G401 (cell line): ENCODE results near the gene ATP9B. TPM values are rescaled to one million over a fixed set of nuclear protein-coding genes. Genes with fewer than 3 reads are reported as not detected.
"Not testable (repeated sequence)": the region's sequence is repeated elsewhere in the genome, so short reads cannot be mapped to it uniquely, and the experiment has no call there.

ENCODE experiments used
- DNase-seq: peaks from one replicate; pipeline ENCODE4 v3.0.0-alpha.2; 2015; ENCODE audit warnings: low spot score
- in situ Hi-C: cut with HindIII; loops from 2 replicates; pipeline ENCODE4 v1.10.0; 2016; ENCODE audit warnings: low sequenced_read_pairs, mixed read lengths
- total RNA-seq: library from RNA; depleted of rRNA; stranded (reverse); fragments of >200 nt; shearing (Covaris generic); gene quantifications from 2 replicates; pipeline ENCODE4 v1.2.3, GENCODE V29; 2014

Gene ATP9B
- total RNA-seq, 1 experiment from 2014 or later, result 16.3 TPM

DNA sequence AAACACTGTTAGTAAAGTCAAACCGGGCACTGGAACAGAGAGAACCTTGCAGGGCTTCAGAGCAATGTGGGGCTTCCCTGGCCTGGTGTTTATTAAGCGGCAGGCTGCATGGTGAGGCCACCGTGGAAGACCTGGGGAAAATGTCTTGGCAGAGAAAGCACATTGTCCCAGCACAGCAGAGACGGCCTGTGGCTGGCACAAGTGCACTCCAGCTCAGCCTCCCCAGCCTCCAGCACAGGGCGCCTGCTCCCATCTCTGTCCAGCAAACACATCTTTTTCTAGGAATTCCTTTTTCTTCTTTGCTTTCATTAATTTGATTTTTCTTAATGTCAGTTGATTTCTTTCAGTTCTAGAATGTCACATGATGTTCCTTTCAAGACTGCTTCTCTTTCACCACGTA lies 188.3 kb downstream of the ATP9B start:
- in situ Hi-C loops, result no loop called here
- DNase-seq, result peak; percentile 25

DNA sequence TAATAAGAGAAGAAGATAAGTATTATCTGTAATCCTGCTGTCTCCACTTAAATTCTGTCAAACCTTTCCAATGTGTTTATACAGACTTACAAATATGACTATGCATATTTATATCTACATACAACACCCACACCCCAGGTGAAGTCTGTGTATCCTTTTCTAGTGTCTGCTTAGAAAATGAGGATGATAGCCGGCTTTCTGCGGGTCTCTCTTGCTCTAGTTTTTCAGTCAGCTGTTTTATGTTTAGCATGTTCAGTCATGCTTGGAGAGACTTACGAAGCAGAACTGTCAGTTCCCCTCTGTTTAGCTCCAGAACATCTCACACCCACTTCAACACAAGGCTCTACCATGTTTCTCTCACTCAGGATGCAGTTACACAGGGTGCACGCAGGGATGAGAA lies 189.3 kb downstream of the ATP9B start:
- in situ Hi-C loops, result no loop called here
- no peak for DNase-seq

DNA sequence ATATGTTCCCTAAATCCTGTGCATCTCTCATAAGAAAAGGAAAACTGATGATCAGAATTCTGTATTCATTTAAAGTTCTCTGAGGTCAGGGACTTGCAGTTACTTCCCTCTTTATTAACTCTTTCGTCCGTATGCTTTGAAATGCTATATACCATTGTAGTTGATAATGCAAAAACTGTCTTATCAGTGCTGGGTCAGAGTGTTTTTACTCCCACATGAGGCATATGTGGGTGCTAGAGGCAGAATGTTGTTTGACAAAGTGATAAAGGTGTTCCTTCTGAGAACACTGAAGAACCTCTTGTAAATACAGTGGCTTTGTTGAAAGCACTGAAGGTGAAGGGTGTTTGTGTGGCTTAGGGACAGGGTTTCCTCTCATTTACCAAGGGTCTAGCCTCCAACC lies 190.0 kb downstream of the ATP9B start:
- no peak for DNase-seq
- in situ Hi-C loops, result no loop called here

DNA sequence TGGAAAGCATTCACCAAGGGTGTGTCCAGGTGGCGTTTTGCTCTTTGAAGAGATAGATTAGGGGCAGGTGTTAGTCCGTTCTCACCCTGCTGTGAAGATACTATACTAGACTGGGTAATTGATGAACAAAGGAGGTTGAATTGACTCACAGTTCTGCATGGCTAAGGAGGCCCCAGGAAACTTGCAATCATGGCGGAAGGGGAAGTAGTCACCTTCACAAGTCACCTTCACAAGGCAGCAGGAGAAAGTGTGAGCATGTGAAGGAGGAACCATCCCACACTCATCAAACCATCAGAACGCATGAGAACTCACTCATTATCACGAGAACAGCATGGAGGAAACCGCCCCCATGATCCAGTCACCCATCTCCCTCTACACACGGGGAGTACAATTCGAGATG lies 190.8 kb downstream of the ATP9B start:
- DNase-seq, result no peak
- in situ Hi-C loops, result no loop called here

DNA sequence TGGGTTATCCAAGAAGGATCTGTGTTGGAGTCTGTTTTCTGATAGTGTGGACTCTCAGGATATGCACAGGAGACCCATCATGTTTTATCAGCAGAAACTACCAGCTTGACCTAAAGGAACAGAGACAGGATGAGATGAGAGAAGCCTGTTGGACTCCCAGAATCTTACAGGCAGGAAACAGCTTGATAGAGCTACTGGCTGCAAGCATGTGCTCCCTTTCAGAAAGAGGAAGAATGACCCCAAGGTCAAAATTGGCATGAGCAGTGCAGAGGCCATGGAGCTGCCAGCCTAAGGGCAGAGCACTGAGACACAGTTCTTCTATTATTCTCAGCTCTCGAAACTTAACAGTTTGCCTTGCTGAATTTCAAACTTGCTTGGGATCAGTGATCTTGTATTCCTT lies 191.3 kb downstream of the ATP9B start:
- no peak for DNase-seq
- in situ Hi-C loops, result no loop called here

DNA sequence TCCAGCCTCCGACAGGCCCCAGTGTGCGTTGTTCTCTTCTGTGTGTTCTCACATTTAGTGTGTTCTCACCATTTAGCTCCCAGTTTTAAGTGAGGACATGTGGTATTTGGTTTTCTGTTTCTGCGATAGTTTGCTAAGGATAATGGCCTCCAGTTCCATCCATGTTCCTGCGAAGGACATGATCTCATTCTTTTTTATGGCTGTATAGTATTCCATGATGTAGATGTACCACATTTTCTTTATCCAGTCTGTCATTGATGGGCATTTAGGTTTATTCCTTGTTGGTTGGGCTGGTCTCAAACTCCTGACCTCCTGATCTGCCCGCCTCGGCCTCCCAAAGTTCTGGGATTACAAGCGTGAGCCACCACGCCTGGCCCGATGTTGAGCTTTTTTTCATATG lies 195.9 kb downstream of the ATP9B start:
- DNase-seq, in situ Hi-C loops: not testable (repeated sequence)

DNA sequence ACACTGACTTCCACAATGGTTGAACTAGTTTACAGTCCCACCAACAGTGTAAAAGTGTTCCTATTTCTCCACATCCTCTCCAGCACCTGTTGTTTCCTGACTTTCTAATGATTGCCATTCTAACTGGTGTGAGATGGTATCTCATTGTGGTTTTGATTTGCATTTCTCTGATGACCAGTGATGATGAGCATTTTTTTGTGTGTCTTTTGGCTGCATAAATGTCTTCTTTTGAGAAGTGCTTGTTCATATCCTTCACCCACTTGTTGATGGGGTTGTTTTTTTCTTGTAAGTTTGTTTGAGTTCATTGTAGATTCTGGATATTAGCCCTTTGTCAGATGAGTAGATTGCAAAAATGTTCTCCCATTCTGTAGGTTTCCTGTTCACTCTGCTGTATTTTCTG lies 202.6 kb downstream of the ATP9B start:
- in situ Hi-C loops, DNase-seq: not testable (repeated sequence)

DNA sequence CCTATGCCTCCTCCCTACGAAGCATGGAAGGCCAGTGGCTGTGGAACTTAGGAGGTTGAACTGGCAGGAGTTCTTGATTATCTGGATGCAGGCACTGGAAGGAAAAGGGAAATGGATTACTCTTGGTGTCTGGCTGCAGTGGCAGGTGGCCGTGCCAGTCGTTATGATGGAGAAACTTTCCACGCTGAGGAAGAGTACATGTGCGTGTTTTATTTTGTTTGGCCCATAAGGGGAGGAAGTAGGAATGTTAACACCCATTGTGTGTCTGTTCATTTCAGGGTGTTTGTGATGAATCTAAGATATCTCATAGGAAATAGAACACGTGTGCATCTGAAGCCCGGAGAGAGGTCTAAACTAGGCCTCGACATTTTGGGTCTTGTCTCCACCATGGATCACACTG lies 203.7 kb downstream of the ATP9B start:
- in situ Hi-C loops, result no loop called here
- no peak for DNase-seq

DNA sequence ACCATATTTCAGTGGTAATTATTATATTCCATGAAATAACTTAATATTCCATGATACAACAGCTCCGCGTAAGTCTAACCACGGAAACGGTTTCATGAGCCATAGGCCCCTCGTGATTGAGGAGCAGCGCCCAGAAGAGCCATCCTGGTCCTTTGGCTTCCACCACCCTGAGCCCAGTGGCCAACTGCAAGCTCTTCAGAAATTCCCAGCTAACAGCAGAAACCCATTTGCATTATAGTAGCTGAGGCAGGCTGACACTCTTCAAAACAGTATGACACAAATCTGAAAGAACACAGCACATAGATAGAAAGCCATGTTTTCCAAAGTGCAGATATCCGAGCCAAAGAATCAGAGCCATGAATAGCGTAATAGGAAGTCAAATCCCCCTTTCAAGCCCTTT lies 205.6 kb downstream of the ATP9B start:
- no peak for DNase-seq
- in situ Hi-C loops, result no loop called here

DNA sequence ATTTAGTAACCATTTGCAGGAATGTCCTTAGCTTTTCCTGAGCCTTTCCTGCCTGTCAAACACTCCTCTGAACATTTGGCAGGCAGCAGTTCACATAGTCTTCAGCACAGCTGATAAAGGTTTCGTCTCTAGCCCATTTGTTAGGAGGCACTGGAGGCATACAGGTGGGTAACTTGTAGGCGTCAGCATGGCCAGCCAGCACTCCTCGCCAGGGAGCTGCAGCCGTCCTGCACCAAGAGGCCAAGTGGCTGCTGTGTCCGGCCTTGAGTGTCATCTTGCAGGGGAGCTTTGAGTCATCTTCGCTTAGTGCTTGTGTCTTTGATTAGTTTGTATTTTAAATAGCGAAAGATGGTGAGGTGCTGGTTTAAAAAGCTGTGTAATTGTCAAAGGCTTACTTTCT lies 206.3 kb downstream of the ATP9B start:
- in situ Hi-C loops, result no loop called here
- DNase-seq, result no peak

DNA sequence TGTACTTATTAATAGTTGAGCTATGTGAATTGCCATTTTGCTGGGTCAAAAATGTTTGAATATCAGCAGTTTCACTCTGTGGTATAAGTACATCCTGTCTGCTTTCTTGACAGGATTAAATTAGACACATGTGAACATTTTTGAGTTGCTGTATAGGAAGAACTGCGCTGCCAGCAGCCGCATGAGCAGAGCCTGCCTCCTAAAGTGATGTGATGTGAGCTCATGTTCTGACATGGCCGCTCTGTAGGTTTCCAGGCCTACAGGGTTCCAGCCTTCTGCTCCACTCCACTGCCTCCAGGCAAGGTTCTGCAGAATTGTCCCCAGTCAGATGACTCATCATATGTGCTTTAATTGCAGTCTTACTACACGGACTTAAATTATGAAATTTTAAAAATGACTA lies 206.8 kb downstream of the ATP9B start:
- in situ Hi-C loops, result no loop called here
- DNase-seq, result no peak

DNA sequence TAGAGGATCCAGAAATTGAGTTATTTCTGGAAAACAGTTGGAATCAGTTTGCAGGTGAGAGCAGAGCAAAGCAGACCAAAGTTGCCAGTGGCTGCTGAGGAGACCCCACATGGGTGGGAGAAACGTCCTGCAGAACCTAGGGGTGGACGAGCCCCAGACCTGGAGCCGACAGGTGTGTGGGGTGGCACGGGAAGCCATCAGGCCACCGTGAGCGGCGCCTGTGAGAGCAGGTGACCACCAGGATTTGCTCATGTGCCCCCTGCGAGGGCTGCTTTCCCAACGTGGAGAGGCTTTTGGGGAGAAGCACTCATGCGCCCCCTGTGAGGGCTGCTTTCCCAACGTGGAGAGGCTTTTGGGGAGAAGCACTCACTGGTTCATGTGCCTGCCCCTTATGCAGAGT lies 209.7 kb downstream of the ATP9B start:
- in situ Hi-C loops, result no loop called here
- no peak for DNase-seq

DNA sequence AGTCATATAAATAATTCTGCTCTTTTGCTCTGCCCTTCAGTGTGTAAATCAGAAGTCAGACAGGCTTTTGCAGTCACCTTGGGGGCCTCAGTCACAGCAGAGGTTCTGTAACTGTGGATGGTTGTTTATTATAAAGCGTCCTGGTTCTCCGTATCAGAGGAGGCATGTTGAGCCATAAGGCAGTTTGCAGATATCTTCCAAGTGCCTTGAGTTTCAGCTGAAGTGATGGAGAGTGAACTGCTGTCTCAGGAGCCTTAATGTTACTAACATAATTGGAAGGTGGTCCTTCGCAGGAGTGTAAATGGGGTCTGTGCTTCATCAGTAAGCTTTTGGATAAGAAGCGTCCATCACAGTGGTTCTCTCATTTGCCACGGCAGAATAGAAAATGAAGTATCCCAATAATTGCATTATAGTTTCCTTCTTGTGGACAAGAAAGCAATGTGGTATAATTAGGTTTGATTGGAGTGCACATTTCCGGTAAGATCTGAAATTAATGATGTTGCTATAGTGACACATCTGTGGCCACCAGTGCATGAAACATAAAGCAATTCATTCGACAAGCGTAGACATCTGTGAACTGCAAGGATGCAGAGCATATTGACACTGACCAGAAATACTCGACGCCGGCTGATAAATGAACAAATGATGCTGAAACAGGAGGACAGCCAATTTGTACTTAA lies 214.1 kb downstream of the ATP9B start:
- in situ Hi-C loops, result no loop called here
- DNase-seq, result no peak

DNA sequence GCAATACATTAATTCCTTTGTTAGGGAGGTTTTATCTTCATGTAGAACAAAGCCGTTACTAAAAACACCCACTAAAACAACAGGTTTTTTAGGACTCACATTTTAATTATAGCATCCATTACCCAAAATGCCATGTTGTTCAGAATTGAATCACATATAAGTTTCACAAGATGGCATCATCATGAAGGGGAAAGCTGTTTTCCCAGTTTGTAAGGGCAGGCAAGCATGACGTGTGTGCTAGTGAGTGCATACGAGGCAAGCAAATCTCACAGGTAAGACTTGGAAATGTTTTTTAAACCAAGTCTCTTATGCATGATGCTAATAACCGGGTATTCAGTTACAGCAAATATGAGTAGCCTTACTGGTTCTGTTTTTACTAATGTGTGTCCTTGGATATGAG lies 214.7 kb downstream of the ATP9B start:
- no peak for DNase-seq
- in situ Hi-C loops, result no loop called here

DNA sequence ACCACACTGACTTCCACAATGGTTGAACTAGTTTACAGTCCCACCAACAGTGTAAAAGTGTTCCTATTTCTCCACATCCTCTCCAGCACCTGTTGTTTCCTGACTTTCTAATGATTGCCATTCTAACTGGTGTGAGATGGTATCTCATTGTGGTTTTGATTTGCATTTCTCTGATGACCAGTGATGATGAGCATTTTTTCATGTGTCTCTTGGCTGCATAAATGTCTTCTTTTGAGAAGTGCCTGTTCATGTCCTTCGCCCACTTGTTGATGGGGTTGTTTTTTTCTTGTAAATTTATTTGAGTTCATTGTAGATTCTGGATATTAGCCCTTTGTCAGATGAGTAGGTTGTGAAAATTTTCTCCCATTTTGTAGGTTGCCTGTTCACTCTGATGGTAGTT lies 216.0 kb downstream of the ATP9B start:
- in situ Hi-C loops, DNase-seq: not testable (repeated sequence)

DNA sequence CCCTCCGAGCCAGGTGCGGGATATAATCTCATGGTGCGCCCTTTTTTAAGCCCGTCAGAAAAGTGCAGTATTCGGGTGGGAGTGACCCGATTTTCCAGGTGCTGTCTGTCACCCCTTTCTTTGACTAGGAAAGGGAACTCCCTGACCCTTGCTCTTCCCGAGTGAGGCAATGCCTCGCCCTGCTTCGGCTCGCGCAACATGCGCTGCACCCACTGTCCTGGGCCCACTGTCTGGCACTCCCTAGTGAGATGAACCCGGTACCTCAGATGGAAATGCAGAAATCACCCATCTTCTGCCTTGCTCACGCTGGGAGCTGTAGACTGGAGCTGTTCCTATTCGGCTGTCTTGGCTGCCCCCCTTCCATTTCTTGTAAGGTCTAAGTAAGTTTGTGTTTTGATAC lies 221.2 kb downstream of the ATP9B start:
- DNase-seq, in situ Hi-C loops: not testable (repeated sequence)

DNA sequence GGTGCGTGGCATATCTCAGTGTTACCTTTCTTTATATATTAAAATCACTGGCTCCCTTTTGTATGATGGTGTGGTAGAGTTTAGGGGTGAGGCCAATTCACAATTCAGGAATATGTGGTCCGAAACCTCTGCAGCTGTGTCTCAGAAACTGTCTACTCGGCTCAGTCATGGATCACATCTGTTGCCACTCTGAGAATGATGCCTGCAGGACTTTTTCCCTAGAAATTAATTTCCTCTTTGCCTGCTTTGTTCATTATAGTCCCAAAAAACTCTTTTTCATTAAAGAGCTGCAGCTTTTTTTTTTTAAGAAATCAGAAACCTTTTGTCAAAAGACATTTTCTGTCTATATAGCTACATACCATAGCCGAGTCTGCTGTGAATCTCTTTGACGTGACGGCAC lies 221.7 kb downstream of the ATP9B start:
- in situ Hi-C loops, result no loop called here

DNA sequence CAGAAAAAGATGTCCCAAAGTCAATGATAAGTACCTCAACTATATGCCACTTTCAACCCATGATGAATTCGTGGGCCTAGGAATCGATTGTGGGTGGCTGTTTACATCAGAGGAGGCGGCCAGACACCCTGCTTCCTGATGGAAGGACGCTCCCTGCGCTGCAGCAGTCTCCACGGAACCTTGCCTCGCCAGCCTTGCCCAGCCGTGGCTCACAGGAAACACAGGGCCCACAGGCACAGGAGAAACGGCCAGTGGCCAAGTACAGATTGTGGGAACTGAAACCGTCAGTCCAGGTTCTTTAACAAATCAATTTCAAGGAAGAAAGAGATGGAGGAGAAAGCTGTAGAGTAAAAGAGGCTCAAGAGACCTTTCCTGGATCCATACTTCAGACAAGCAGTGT lies 225.0 kb downstream of the ATP9B start:
- in situ Hi-C loops, result no loop called here
- DNase-seq, result no peak

More for the DNA sequence above, 221.7 kb downstream of the ATP9B start:
- DNase-seq, result no peak

DNA sequence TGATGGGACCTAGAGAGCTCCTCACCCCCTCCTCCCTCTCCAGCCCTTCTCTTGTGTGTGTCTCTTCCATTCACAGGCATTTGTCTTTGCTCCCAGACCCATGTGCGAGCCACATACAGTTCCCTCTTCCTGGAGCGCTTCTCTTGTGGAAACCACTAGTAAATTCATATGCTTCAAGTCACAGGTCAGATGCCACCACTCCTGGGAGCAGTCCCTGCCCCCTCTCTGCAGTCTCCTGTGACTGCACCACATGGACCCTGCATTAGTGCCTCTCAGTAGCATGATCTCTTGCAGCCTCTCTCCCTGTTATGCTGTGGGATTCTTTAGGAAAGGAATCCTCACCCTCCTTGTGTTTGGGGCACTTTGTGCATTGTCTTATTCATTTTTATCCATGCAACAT lies 230.1 kb downstream of the ATP9B start:
- in situ Hi-C loops, result no loop called here
- DNase-seq, result no peak

DNA sequence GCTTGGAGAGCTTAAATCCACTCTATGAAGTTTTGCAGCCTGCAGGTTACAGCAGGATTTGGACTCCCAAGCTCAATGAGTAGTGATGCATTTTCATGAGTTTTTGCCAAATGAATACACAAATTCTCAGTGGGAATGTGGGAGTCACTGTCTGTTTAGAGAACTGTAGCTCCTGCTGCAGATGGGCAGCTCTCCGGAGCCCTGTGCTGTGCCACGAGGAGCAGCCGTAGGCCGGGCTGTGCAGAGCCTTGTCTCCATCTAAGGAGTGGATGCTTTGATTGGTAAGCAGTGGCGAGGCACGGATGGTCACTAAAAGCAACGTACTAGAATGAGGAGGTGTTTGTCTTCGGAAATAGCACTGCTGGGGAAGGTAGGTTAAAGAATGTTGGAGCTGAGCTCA lies 230.5 kb downstream of the ATP9B start:
- DNase-seq, result no peak
- in situ Hi-C loops, result no loop called here

DNA sequence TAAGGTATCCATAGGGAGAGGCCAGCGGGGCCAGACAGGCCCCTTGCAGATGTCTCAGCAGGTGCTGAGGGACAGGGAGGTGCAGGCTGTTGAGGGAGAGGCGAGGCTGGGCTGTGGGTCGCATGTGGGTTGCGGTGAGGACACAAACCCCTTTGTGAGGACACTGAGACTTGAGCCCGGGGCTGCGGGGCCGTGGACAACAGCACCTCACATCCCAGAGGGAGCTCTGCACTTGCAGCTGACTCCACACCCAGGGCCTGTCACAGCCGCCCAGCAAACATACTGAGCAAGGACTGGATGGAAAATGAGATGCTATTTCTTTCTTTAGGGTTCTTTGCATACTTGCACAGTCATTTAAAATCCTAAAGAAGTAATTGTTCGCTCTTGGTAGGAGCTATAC lies 231.2 kb downstream of the ATP9B start:
- in situ Hi-C loops, result no loop called here
- DNase-seq, result no peak

DNA sequence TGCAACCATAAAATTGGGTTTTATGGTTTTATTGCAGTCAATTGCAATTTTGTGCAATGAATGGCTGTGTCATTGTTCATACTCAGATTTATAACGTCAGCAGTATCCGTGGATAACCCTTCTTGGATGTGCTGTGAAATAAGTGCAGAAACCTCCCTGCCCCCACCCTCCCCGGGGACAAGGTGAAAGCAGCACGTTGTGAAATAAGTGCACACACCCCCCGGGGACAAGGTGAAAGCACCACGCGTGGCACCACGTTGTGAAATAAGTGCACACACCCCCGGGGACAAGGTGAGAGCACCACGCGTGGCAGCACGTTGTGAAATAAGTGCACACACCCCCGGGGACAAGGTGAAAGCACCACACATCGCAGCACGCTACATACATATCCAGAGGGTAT lies 232.9 kb downstream of the ATP9B start:
- in situ Hi-C loops, result no loop called here
- no peak for DNase-seq
